GM19240 (cell line): ENCODE measurements around the gene MRNIP.
"Not testable (repeated sequence)": the region's sequence is repeated elsewhere in the genome, so short reads cannot be mapped to it uniquely, and the experiment has no call there.

ENCODE experiments used
- DNase-seq: peaks from one replicate; pipeline ENCODE4 v3.0.0; 2011; ENCODE audit warnings: low spot score; ENCODE audit not compliant: insufficient read length

The MRNIP gene

DNA sequence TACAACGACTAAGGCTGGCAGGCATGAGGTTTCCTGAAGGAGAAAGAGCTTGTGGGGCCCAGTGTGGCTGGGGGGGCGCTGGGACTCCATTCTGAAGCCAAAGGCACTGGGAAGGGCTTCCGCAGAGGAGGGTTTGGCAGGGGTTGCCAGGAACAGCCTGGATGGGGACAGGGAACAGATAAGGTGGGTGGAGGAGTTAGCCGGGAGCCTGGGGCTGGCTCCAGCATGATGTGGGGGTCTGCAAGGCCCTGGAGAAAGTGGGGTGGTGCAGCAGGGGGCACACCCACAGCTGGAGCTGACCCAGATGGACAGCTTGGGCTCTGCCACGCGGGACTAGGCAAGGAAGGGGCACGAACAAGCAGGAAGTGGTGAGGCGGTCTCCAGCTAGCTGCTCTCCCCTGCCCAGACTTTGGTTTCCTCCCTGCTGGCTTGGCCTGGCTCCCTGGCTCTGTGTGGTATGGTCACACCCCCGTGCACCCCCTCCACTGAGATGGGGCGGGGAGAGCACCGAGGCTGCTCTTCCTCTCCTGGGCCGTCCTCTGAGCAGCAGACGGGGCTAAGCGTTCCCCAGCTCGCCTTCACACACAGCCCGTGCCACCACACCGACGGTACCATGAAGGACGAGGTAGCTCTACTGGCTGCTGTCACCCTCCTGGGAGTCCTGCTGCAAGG lies 65.0 kb downstream of the MRNIP start, which contains the start of gene LTC4S:
TSS of gene LTC4S (plus strand) at position 519 of the 672 bp plus-strand sequence. CDS start at position 614, 95 bp downstream.
- no peak for DNase-seq

- DNase-seq = no peak
These were observed 65.8 kb downstream of the MRNIP start for GRCh38 chr5:179792612-179793467.

- no peak for DNase-seq
These were observed 66.6 kb downstream of the MRNIP start for GRCh38 chr5:179791881-179792611.

- not testable (repeated sequence) for DNase-seq
These were observed 69.3 kb downstream of the MRNIP start for GRCh38 chr5:179789278-179789677.

DNA sequence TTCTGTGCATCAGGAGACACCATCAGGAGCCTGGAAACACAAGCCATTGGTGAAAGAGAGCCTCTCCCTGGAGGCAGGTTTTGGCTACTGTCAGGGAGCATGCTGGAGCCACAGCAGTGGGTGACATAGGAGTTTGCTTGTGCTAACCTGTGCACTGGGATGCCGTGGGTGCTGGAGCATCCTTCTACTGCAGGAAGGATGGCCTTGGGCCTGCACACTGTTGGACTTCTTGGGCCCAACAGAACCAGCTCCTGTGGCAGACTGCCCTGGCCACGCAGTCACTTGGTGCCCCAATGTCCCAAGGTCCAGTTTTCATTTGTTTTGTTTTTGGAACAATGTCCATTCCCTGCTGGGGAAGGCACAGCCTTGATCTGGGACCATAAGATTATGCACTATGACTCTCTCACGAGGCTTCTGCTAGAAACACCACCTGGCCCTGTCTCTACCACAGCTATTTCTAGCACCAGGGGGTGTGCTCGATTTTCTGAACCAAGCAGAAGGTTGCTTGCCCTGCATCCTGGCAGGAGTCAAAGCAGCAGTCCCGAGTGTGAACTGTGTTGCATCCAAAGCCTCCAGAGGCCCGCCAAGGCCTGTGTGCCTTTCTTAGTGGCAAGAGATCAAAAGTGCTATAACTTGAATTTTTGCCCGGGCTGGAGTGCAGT lies 70.3 kb downstream of the MRNIP start:
- no peak for DNase-seq
